ENCODE results near the gene AVP.

Gene AVP

DNA sequence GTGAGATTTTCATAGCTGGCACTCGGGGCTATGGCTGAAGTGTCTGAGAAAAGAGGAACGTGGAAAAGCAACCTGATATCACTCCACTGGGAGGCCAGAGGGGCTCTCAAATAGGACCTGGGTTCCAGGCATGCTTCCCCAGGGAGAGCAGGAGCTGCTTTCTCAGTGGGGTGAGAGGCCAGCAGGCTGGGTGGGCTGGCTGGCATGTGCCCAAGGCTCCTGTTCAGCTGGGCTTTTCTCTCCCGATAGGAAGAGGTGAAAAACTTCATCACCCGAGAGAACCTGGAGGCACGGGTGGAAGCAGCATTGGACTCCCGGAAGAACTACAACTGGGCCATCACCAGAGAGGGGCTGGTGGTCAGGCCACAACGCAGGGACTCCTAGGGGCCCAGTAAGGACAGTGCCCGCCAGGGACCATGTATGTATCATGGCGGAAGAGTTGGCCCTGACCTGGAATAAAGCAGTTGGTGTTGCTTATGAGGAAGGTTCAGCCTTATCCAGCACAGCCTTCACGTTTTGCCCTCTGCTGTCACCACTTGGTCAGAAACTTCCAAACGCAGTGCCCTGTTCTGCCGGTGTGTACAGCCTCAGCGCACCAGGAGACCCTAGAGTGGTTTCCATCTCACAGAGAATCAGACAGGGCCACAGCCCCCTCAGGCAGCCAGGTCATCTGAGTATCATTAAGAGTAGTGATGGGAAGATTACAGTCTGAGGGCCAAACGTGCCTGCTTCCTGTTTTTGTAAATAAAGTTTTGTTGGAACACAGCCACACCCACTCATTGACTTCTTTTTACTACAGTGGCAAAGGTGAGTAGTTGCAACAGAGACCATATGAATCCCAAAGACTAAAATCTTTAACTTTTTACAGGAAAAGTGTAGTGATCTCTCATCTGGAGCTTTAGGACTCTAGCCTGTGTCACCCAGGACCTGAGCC is 36.8 kb downstream of the AVP start:
- DNase-seq: peak; percentile 18

DNA sequence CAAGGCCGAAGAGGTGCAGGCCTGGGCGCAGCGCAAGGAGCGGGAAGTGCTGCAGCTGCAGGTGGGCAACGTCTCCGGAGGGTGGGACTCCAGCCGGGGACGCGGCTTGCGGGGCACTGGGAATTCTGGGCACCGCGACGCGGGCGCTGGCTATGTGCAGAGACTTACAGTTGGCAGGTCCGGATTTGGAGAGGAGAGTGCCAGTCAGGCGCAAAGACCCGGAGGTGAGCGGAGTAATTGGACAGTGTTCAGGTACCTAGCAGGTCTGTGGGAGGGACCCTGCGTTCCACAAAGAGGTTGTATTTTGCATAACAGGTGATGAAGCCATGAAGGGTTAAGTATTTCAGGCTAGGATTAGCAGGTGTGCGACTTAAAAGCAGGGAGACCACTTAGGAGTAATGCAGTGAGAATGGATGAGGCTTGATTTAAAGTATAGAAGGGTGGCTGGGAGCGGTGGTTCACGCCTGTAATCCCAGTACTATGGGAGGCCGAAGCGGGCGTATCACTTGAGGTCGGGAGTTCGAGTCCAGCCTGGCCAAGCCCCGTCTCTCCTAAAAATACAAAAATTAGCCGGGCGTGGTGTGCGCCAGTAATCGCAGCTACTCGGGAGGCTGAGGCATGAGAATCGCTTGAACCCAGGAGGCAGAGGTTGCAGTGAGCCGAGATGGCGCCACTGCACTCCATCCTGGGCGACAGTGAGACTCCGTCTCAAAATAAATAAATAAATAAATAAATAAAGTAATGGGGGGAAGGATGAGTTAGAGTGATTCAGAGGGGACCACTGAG is 37.7 kb downstream of the AVP start:
- DNase-seq: no peak

DNA sequence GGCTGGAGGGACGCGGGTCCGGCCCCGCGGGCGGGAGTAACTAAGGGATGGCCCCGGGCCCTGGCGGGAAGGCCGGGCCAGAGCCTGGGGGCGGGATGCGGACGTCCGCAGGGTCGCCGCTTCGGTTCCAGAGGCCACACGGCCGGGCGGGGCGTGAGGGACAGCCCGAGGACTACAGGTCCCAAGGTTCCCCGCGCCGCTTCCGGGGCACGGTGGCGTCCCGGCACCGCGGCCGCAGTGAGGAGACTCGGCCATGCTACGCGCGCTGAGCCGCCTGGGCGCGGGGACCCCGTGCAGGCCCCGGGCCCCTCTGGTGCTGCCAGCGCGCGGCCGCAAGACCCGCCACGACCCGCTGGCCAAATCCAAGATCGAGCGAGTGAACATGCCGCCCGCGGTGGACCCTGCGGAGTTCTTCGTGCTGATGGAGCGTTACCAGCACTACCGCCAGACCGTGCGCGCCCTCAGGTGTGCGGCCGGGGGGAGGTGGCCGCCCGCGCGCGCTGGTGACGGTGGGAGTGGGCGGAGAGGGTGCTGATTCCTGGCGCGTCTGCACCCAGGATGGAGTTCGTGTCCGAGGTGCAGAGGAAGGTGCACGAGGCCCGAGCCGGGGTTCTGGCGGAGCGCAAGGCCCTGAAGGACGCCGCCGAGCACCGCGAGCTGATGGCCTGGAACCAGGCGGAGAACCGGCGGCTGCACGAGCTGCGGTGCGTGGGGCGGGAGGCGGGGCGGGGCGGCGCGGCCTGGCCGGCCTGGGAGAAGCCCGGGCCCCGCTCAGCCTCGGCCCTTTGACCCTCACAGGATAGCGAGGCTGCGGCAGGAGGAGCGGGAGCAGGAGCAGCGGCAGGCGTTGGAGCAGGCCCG is 38.5 kb downstream of the AVP start, which contains the start of gene MRPS26:
MRPS26 (plus strand) TSS at position 237 of the 861 bp plus-strand sequence; CDS start at position 254, 17 bp downstream.
- DNase-seq: peak; percentile 84

DNA sequence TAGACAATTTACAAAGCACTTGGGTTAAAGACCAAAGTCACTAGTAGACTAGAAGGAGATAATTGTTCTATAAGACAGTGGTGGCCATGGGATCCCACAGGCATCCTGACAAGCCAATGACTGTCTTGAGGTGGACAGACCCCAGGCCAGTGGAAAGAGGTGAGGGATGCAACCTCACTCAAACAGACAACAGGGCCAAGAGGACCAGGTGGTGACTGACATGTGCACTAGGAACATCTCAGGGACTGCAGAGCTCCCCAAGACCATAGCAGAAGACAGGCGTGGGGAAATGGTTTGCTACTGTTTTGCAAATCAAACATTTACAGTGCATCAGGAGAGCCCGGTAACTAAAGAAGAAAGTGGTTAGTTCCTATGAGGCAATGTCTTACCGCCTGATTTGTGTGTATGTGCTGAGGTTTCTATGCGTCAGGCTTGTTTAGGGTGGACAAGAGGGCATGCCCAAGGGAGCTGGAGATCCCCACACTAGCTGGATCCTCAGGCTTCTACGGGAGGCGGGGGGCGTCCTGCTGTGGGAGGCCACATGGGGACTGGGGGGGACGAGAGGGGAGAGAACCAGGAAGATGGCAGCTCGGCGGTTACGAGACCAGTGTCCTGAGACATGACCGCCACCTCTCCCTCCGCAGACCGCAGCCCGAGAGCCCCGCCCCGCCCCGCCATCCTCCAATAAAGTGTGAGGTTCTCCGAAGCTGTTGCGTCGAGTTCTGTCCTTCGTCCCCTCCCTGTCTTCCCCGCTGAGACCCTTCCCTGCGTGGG is 39.3 kb downstream of the AVP start:
- peak; percentile 79 for DNase-seq

DNA sequence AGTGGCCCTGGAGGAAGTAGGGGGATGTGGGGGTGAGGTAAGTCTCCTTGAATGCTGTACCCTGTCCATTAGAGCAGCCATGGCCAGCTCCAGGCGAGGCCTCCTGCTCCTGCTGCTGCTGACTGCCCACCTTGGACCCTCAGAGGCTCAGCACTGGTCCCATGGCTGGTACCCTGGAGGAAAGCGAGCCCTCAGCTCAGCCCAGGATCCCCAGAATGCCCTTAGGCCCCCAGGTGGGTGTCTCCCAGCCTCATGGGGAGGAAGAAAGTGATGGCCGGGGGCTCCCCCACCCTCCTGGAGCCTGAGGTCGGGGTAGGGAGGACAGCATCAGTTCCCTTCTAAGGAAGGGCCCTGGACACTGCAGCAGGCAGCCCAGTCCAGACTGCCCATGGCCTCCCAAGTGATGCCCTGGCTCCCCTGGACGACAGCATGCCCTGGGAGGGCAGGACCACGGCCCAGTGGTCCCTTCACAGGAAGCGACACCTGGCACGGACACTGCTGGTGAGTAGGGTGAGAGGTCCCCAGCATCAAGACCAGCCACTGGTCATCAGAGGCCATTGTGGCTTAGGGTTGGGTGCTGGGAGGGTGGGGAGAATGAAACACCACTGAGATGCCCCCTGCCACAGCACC is 40.1 kb downstream of the AVP start:
- DNase-seq: no peak

DNA sequence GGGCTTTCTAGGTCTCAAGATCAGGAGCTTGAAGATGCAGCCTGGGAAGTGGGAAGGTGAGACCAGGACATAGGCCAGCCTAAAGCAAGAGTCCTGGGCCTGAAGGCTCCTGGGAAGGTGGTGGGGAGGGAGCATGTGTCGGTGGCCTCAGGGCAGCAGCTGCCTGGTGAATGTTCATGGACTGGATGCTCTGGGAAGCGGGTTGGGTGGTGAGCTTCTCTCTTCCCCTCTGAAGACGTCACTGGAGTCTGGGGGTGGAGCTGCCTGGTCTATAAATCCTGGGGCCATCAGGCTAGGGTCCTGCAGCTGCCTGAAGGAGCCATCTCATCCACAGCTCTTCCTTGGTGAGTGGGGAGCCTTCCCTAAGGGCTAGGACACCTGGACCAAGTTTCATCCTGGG is 41.2 kb downstream of the AVP start, which contains the start of gene GNRH2:
GNRH2 (plus strand) TSS at position 301 of the 400 bp plus-strand sequence. CDS start 793 bp downstream, outside the sequence.
- DNase-seq: no peak

DNA sequence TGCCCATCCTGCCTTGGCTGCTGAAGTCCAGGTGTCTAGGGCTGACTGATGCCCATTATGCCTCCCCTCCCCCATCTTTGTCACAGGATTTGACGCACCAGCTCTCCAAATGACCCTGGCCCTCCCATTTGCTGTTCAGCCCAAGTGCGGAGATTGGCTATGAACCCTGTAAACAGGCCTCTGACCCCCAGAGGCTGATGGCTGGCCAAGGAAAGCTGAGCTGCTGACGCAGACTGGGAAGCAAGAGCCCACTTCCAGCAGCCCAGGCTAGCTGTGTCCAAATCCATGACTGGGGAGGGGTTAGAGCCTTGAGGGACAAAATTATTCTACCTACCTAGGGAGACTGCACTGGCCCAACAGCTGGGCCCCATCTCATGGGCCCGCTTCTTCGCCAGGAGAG is 41.9 kb downstream of the AVP start:
- DNase-seq: no peak

DNA sequence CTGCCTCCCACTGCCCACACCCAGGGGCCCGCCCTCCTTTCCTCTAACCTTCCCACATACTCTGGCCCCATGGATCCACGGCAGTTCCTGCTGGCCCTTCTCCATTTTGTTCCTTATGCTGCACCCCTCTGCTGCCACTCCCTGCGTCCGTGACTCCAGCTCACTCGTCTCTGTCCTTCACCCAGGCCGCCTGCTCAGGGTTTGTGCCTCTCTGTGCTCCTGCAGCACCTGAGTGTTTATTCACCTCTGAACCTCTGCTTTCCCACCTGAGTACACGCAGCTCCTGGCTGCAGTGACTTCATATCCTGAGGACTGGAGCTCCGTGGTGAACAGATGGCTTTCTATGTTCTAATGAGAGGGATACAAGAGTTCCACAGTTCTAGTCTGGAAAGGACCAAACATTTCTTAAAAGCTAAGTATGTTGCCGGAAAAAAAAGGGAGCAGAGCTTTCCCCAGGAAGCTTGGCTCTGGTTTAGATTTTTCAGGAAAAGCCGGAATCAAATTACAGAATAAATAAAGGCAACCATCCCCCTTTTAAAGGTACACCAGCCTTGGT is 42.6 kb downstream of the AVP start:
- DNase-seq: no peak

DNA sequence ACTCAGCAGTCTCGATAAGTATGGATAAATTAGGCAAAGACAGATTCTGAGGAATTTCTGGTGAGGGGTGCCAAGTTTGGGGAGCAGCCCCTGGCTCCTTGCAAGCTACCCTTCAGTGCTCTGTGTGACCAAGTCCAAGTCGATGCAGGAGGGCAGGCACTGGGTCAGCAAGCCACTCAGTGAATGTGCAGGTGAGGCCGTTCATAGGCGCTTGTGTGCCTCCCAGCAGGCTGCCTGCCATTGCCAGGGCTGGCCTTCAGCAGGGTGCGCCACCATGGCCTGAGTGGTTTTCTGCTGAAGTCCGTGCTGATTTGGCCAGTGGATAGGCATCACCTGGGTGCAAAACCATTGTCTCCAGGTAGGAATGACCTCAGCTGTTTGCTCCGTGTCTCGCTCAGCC is 44.4 kb downstream of the AVP start:
- no peak for DNase-seq

DNA sequence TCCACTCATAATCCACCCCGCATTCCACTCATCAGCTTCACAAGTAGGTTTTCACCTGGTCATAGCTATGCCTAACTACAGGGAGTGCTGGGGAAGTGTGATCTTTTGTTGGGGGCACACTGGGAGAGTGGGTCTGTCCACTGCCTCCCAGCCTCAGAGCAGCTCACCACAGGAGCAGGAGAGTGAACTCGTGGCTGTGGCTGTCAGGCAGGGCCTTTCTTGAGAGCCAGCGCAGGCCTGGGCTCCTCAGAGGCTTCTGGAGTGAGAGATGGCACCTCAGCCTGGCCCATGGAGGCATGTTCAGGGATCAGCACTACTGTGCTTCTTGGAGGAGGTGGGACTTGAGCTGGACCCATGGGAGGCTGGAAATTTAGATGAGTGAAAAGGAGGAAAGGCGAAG is 45.1 kb downstream of the AVP start:
- DNase-seq: no peak

DNA sequence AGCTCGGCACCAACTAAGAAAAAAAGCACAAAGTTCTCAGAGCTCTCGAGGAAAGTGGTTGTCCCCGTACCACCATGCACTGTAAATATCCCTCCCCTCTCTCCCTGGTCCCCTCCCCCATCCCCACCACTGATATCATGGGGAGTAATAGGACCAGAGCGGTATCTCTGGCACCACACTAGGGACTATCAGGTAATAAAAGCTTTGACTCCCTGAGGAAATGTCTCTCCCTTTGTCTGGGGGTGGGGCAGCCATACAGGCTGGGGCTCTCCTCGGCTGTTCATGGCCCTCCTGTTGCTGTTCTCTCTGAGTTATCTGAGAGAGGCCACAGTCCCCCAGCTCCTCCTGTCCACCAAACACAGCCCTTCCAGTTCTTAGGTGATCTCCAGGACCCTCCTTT is 46.1 kb downstream of the AVP start:
- DNase-seq: no peak

DNA sequence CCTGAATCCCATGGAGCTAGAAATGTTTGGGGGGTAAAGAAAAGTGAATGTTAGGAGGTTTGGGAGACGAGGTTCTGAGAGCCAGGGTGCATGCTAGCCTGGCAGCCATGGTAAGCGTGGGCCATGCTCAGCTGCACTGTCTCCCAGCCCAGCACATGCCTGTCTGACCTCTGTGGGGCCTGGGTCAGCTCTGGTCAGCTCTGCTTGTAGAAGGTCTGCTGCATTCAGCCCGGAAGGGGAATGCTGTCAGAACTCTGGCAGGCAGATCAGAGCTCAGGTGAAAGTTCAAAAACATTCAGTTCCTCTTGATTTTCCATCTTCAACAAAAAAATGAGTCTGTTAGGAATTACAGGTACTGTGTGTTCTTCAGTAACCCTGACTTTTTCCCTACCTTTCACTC is 46.9 kb downstream of the AVP start:
- no peak for DNase-seq

DNA sequence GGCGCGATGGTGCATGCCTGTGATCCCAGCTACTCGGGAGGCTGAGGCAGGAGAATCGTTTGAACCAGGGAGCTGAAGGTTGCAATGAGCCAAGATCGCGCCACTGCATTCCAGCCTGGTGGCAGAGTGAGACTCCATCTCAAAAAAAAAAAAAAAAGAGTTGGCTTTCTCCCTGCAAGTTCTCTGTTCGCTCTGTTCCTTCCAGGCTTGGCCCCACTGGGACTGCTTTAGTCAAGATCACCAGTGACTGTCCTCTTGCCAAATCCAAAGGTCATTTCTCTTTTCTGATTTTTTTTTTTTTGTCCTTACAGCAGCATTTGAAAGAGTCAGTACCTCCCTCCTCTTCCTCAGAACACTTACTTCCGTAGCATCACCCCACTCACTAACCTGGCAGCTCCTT is 51.9 kb downstream of the AVP start:
- no peak for DNase-seq

All from inflammatory macrophage treated with lipopolysaccharide for 4 hours (primary cell).